ENCODE results near the gene ROBO1. TPM values are rescaled to one million over a fixed set of nuclear protein-coding genes. Genes with fewer than 3 reads are reported as not detected.

ROBO1 gene
- total RNA-seq, 1 donor from 2014 or later = 27.1 TPM

DNA sequence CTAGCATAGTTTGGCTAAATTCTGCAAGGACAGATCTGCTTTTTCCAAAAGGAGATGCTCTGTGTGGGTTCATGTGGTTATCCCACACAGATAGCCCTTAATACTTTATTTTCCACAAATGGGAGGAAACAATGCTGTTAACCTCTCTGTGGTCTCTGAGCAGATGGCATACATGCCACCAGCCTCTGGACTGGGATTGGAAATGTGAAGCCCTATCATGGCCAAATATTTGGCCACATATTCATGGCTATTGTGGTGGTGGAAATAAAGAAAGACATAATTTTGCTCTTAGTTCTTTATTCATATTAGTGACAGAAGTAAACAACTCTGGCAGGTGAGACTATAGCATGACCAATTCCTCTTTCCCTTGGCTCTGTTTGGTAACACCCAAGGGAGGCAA lies 726.2 kb downstream of the ROBO1 start:
- intact Hi-C loops (cut with DNase I) = no loop called here
- no peak for ATAC-seq

DNA sequence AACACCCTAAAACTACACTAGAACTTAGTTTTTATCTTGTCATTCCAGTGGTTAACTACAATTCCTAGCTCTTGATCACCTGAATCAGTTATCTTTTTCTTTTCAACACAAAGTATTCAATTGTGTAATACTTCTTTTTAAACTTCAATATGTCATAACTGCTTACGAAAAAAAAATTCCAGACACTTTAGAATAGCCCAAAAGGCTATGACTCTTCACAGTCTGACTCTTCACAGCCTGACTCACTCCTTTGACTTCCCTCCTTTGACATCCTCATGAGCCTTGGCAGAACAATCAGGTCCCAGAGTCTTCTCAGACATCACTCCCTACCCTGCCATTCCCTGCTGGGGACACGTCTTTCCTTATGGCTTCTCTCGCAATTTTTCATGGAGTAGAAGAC lies 727.1 kb downstream of the ROBO1 start:
- H3K36me3 ChIP-seq = no peaks in the 10 kb centered on the region
- TF ChIP-seq, protein P1, sequence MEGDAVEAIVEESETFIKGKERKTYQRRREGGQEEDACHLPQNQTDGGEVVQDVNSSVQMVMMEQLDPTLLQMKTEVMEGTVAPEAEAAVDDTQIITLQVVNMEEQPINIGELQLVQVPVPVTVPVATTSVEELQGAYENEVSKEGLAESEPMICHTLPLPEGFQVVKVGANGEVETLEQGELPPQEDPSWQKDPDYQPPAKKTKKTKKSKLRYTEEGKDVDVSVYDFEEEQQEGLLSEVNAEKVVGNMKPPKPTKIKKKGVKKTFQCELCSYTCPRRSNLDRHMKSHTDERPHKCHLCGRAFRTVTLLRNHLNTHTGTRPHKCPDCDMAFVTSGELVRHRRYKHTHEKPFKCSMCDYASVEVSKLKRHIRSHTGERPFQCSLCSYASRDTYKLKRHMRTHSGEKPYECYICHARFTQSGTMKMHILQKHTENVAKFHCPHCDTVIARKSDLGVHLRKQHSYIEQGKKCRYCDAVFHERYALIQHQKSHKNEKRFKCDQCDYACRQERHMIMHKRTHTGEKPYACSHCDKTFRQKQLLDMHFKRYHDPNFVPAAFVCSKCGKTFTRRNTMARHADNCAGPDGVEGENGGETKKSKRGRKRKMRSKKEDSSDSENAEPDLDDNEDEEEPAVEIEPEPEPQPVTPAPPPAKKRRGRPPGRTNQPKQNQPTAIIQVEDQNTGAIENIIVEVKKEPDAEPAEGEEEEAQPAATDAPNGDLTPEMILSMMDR (IDR thresholded peaks at IDR 0.05) = no peak
- ATAC-seq (no peak), DNase-seq (no peak)
- no peak overlapping the region for H3K4me3 ChIP-seq
- H3K27ac ChIP-seq = no peak overlapping the region
- H3K9me3 ChIP-seq = no peaks in the 10 kb centered on the region
- H3K27me3 ChIP-seq = no peaks in the 10 kb centered on the region
- H3K4me1 ChIP-seq = no peaks in the 10 kb centered on the region
- intact Hi-C loops (cut with DNase I) = no loop called here

More for the DNA sequence above, 726.2 kb downstream of the ROBO1 start:
- Histone ChIP-seq H3K9me3 (no peaks in the 10 kb centered on the region), H3K27me3 (no peaks in the 10 kb centered on the region), H3K36me3 (no peaks in the 10 kb centered on the region), H3K4me1 (no peaks in the 10 kb centered on the region), H3K4me3 (no peak overlapping the region), H3K27ac (no peak overlapping the region)
- no peak for DNase-seq
- TF ChIP-seq, protein P1 (IDR thresholded peaks at IDR 0.05) = no peak

DNA sequence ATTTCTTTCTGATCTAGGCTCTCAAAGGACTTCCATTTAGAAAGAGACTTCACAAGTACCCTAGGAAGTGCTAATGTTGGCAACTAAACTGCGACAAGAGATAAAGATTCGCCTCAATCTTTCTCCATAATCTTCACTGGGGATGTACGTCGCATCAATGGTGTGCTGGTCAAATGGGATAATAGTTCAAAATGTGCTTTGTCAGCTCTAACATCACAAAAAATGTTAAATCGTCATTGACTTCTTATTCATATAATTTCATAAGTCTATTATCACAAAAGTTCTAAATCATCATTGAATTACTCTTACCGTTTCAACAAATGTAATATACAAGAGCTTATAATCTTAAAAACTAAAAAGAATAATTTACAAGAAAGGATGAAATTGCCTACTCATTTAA lies 727.7 kb downstream of the ROBO1 start:
- no peaks in the 10 kb centered on the region for H3K4me1 ChIP-seq
- H3K27me3 ChIP-seq = no peaks in the 10 kb centered on the region
- H3K4me3 ChIP-seq = no peak overlapping the region
- no peak overlapping the region for H3K27ac ChIP-seq
- intact Hi-C loops (cut with DNase I) = no loop called here
- TF ChIP-seq, protein P1 (IDR thresholded peaks at IDR 0.05) = no peak
- H3K36me3 ChIP-seq = no peaks in the 10 kb centered on the region
- ATAC-seq = no peak
- DNase-seq = no peak
- H3K9me3 ChIP-seq = no peaks in the 10 kb centered on the region

DNA sequence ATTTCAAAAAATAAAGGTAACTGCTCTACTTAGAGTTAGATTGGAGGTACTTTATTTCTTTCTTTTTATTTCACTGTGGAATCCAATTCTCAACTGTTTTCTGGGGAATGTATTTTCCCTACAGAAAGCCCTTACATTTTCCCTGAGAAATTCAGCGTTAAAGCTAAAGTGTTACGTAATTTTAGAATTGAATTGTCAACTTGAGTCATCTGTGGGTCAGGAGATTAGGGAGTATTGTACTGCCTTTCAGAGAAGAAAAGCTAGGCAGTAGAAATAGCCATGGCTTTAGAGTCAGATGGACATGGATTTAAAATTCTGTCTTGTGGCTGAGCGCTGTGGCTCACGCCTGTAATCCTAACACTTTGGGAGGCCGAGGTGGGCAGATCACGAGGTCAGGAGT lies 728.6 kb downstream of the ROBO1 start:
- Histone ChIP-seq H3K4me3 (no peak overlapping the region), H3K4me1 (no peaks in the 10 kb centered on the region), H3K36me3 (no peaks in the 10 kb centered on the region), H3K9me3 (no peaks in the 10 kb centered on the region), H3K27ac (no peak overlapping the region), H3K27me3 (no peaks in the 10 kb centered on the region)
- DNase-seq = no peak
- TF ChIP-seq, protein P1 (IDR thresholded peaks at IDR 0.05) = no peak
- intact Hi-C loops (cut with DNase I) = no loop called here
- ATAC-seq = no peak

DNA sequence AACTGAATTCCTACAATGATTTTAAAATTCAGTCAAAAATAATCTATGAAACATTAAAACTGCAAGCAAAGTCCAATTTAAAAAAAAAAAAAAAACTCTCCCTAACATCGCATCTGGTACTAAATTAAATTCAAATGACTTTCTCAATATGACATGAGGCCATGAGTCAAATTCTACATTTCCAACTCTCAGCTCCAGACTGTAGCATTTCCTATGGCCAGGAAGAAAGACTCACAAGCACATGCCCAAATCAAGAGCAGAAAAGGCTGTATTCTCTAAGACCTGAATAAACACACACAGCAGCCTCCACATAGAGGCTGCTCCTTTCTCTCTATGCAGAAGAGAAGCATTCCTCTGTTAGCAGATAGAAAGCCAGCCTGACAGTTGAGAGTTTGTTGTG lies 729.2 kb downstream of the ROBO1 start:
- Histone ChIP-seq H3K9me3 (no peaks in the 10 kb centered on the region), H3K4me1 (no peaks in the 10 kb centered on the region), H3K27me3 (no peaks in the 10 kb centered on the region), H3K27ac (no peak overlapping the region), H3K36me3 (no peaks in the 10 kb centered on the region), H3K4me3 (no peak overlapping the region)
- no peak for ATAC-seq
- TF ChIP-seq, protein P1 (IDR thresholded peaks at IDR 0.05) = no peak
- no peak for DNase-seq
- intact Hi-C loops (cut with DNase I) = no loop called here

DNA sequence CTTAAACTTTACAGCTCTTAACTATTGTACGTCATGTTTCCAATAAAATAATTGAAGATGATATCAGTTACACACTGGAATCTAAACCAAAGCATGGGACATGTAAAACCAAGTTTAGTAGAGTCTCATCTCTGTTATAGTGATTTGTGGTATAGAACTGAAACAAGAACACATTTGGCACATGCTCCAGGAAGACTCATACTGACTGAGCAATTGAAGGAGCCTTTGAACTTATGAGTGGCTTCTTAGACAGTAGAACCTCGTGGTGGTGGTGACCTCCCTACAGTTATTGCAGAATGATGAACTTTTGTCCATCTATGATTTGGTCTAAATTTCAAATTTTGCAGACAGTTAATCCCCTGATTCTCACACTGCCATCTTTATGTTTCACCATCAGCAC lies 729.7 kb downstream of the ROBO1 start:
- no peak overlapping the region for H3K27ac ChIP-seq
- H3K36me3 ChIP-seq = no peaks in the 10 kb centered on the region
- H3K4me3 ChIP-seq = no peak overlapping the region
- H3K9me3 ChIP-seq = no peaks in the 10 kb centered on the region
- no peaks in the 10 kb centered on the region for H3K27me3 ChIP-seq
- TF ChIP-seq, protein P1 (IDR thresholded peaks at IDR 0.05) = no peak
- ATAC-seq = no peak
- no peak for DNase-seq
- intact Hi-C loops (cut with DNase I) = no loop called here
- H3K4me1 ChIP-seq = no peaks in the 10 kb centered on the region

Measured in upper lobe of right lung (tissue), 1 donor.